ENCODE results near the gene UBE4A. TPM values are rescaled to one million over a fixed set of nuclear protein-coding genes. Genes with fewer than 3 reads are reported as not detected.

UBE4A gene
- total and polyA plus RNA-seq, 9 of the 15 experiments (the other 6 are each of a cell fraction or from before 2014, with no cell fraction given) = 13.5 to 45.2 (median 26.8) TPM

GRCh38 chr11:118319337-118319707 lies 40.1 kb upstream of the UBE4A start (continued):
- TF ChIP-seq FOXP4 (CRISPR knock-in tag; IDR thresholded peaks at IDR 0.05; ENCODE audit: borderline replicate concordance) (no peak), MAFK (IDR thresholded peaks at IDR 0.05; ENCODE audit: low read length) (no peak), NUFIP1 (IDR thresholded peaks at IDR 0.05; ENCODE audit: partially characterized antibody) (no peak), NONO (IDR thresholded peaks at IDR 0.05; ENCODE audit: low read depth in 2 of 2, low read length in 1 of 2) (no peak), PHB (CRISPR knock-in tag; IDR thresholded peaks at IDR 0.05) (no peak), GMEB1 (CRISPR knock-in tag; IDR thresholded peaks at IDR 0.05) (no peak), ZNF764 (CRISPR knock-in tag; IDR thresholded peaks at IDR 0.05; ENCODE audit: low read depth) (no peak), TGIF2 (CRISPR knock-in tag; IDR thresholded peaks at IDR 0.05) (no peak), L3MBTL2 (IDR thresholded peaks at IDR 0.05) (peak; percentile 54), CREM (IDR thresholded peaks at IDR 0.05; ENCODE audit: low read depth) (peak; percentile 17; the same call in 1 of the 2 replicates), DDX20 (tag; IDR thresholded peaks at IDR 0.05; ENCODE audit: low read depth) (no peak), CEBPG (CRISPR knock-in tag; IDR thresholded peaks at IDR 0.05) (no peak), CEBPG (tag; conservative IDR thresholded peaks at IDR 0.05 in 1 of 2, IDR thresholded peaks at IDR 0.05 in 1 of 2) (peak; percentile 41 to 57; a peak in 2 of 4 replicates), RBM15 (IDR thresholded peaks at IDR 0.05; ENCODE audit: insufficient read depth, low read length) (no peak), ATF3 (IDR thresholded peaks at IDR 0.05) (peak; percentile 53; the same call in 1 of the 2 replicates), ATF3 (CRISPR knock-in tag; conservative IDR thresholded peaks at IDR 0.05) (no peak), ZNF24 (IDR thresholded peaks at IDR 0.05) (no peak), CBFA2T3 (IDR thresholded peaks at IDR 0.05) (peak; percentile 56), IRF9 (tag; IDR thresholded peaks at IDR 0.05) (no peak), FOXA1 (IDR thresholded peaks at IDR 0.05; ENCODE audit: borderline replicate concordance) (no peak), ARID3A (IDR thresholded peaks at IDR 0.05; ENCODE audit: borderline replicate concordance, low read depth, low read length) (no peak)

Data from K562 (cell line).